Measurements from ENCODE around the gene BSX. TPM values are rescaled to one million over a fixed set of nuclear protein-coding genes. Genes with fewer than 3 reads are reported as not detected.

Gene BSX
- total RNA-seq, 2 donors from 2014 or later: not detected

- H3K36me3 Mint-ChIP-seq (ENCODE audit: low read depth): peaks cover 2% of the 10 kb centered on the region
- H3K27ac Mint-ChIP-seq: no peak overlapping the region
- no peak for DNase-seq
- no peaks in the 10 kb centered on the region for H3K4me1 Mint-ChIP-seq
- H3K4me3 Mint-ChIP-seq: no peak overlapping the region
- H3K27me3 Mint-ChIP-seq: no peaks in the 10 kb centered on the region
- no peak for ATAC-seq
- no peaks in the 10 kb centered on the region for H3K9me3 ChIP-seq (ENCODE audit: control insufficient read depth, low read length, poor library complexity, severe bottlenecking)
Measured at GRCh38 chr11:122931510-122931909, 50.1 kb downstream of the BSX start.

Other genes with a start within 250 kb of the BSX start
- not detected for gene CRTAM, start 143.3 kb downstream of the BSX start, total RNA-seq
- 1 to 10 TPM; 2.2 to 3.0 TPM for gene JHY, start 99.1 kb downstream of the BSX start, total RNA-seq
- 1,000 to 10,000 TPM; 1,034 to 1,253 TPM for gene HSPA8, start 80.3 kb upstream of the BSX start, total RNA-seq
- gene CLMP, start 213.4 kb upstream of the BSX start, total RNA-seq: under 1 TPM; 0.26 to 0.67 TPM